Measurements from ENCODE around the gene CALCOCO2. TPM values are rescaled to one million over a fixed set of nuclear protein-coding genes. Genes with fewer than 3 reads are reported as not detected.

Gene CALCOCO2
- total RNA-seq, 1 donor from 2014 or later, result 74.5 TPM

GRCh38 chr17:48908047-48908843 is 77.4 kb downstream of the CALCOCO2 start, which contains the start of gene UBE2Z:
Gene UBE2Z, plus strand, starts transcription at chr17:48908407. Its CDS starts 97 bp downstream, at chr17:48908504.
- no peaks in the 10 kb centered on the region for H3K27me3 Mint-ChIP-seq
- peaks cover 14% of the 10 kb centered on the region for H3K36me3 Mint-ChIP-seq
- no peak for TF ChIP-seq CTCF (conservative IDR thresholded peaks at IDR 0.05)
- H3K9me3 Mint-ChIP-seq, result no peaks in the 10 kb centered on the region
- peaks cover 34% of the 10 kb centered on the region for H3K4me1 Mint-ChIP-seq (ENCODE audit: unreplicated experiment)
- peak; percentile 89 for DNase-seq (ENCODE audit: extremely low spot score, unreplicated experiment)
- H3K4me3 Mint-ChIP-seq, result peak within 1 kb of the TSS; percentile 96
- H3K27ac Mint-ChIP-seq, result peak within 1 kb of the TSS; percentile 97

GRCh38 chr17:48908853-48909394 is 78.1 kb downstream of the CALCOCO2 start:
- no peak for TF ChIP-seq CTCF (conservative IDR thresholded peaks at IDR 0.05)
- peak; percentile 89 for DNase-seq (ENCODE audit: extremely low spot score, unreplicated experiment)
- Mint-ChIP-seq H3K27me3 (no peaks in the 10 kb centered on the region), H3K9me3 (no peaks in the 10 kb centered on the region), H3K27ac (peak overlapping the region; percentile 90), H3K4me3 (peak overlapping the region; percentile 95), H3K36me3 (peaks cover 19% of the 10 kb centered on the region), H3K4me1 (ENCODE audit: unreplicated experiment) (peaks cover 34% of the 10 kb centered on the region)

- H3K9me3 Mint-ChIP-seq, result no peaks in the 10 kb centered on the region
- H3K36me3 Mint-ChIP-seq, result peaks cover 24% of the 10 kb centered on the region
- peaks cover 38% of the 10 kb centered on the region for H3K4me1 Mint-ChIP-seq (ENCODE audit: unreplicated experiment)
- no peak for DNase-seq (ENCODE audit: extremely low spot score, unreplicated experiment)
- peak overlapping the region; percentile 95 for H3K4me3 Mint-ChIP-seq
- no peaks in the 10 kb centered on the region for H3K27me3 Mint-ChIP-seq
- no peak for TF ChIP-seq CTCF (conservative IDR thresholded peaks at IDR 0.05)
- peak overlapping the region; percentile 90 for H3K27ac Mint-ChIP-seq
These were observed 78.9 kb downstream of the CALCOCO2 start for GRCh38 chr17:48909783-48910182.

- TF ChIP-seq CTCF (conservative IDR thresholded peaks at IDR 0.05), result no peak
- peaks cover 26% of the 10 kb centered on the region for H3K36me3 Mint-ChIP-seq
- H3K4me3 Mint-ChIP-seq, result peak overlapping the region; percentile 95
- no peaks in the 10 kb centered on the region for H3K27me3 Mint-ChIP-seq
- H3K4me1 Mint-ChIP-seq (ENCODE audit: unreplicated experiment), result peaks cover 38% of the 10 kb centered on the region
- H3K9me3 Mint-ChIP-seq, result no peaks in the 10 kb centered on the region
- peak overlapping the region; percentile 90 for H3K27ac Mint-ChIP-seq
- no peak for DNase-seq (ENCODE audit: extremely low spot score, unreplicated experiment)
These were observed 79.5 kb downstream of the CALCOCO2 start for GRCh38 chr17:48910370-48910769.

GRCh38 chr17:48912476-48912875 is 81.6 kb downstream of the CALCOCO2 start:
- DNase-seq (ENCODE audit: extremely low spot score, unreplicated experiment), result no peak

More at GRCh38 chr17:48912476-48912875, 81.6 kb downstream of the CALCOCO2 start:
- Mint-ChIP-seq H3K4me1 (ENCODE audit: unreplicated experiment) (peaks cover 38% of the 10 kb centered on the region), H3K9me3 (no peaks in the 10 kb centered on the region), H3K36me3 (peaks cover 32% of the 10 kb centered on the region), H3K27ac (no peak overlapping the region), H3K4me3 (no peak overlapping the region), H3K27me3 (no peaks in the 10 kb centered on the region)
- no peak for TF ChIP-seq CTCF (conservative IDR thresholded peaks at IDR 0.05)

Other genes with a start within 250 kb of the CALCOCO2 start
- gene HOXB3, start 240.8 kb upstream of the CALCOCO2 start, total RNA-seq (ENCODE audit: low replicate concordance), result 46.9 and 93.7 TPM in 2 replicates
- gene HOXB5, start 237.3 kb upstream of the CALCOCO2 start, total RNA-seq (ENCODE audit: low replicate concordance), result 10.1 and 20.8 TPM in 2 replicates
- 17.6 and 20.3 TPM in 2 replicates for gene HOXB6, start 226.0 kb upstream of the CALCOCO2 start, total RNA-seq (ENCODE audit: low replicate concordance)
- gene HOXB7, start 220.0 kb upstream of the CALCOCO2 start, total RNA-seq (ENCODE audit: low replicate concordance), result 9.8 and 11.7 TPM in 2 replicates
- gene HOXB8, start 215.7 kb upstream of the CALCOCO2 start, total RNA-seq (ENCODE audit: low replicate concordance), result 16.0 and 17.1 TPM in 2 replicates
- gene HOXB9, start 204.7 kb upstream of the CALCOCO2 start, total RNA-seq (ENCODE audit: low replicate concordance), result 1.6 and 9.4 TPM in 2 replicates
- 0.88 TPM in 1 of 2 replicates, not detected in the other for gene PRAC1, start 108.5 kb upstream of the CALCOCO2 start, total RNA-seq (ENCODE audit: low replicate concordance)
- not detected in 2 replicates for gene PRAC2, start 107.8 kb upstream of the CALCOCO2 start, total RNA-seq (ENCODE audit: low replicate concordance)
- 0.59 TPM in 1 of 2 replicates, not detected in the other for gene HOXB13, start 102.3 kb upstream of the CALCOCO2 start, total RNA-seq (ENCODE audit: low replicate concordance)
- 2.8 and 3.5 TPM in 2 replicates for gene TTLL6, start 13.8 kb upstream of the CALCOCO2 start, total RNA-seq (ENCODE audit: low replicate concordance)
- gene ATP5MC1, start 61.8 kb downstream of the CALCOCO2 start, total RNA-seq (ENCODE audit: low replicate concordance), result 91.5 and 92.2 TPM in 2 replicates
- gene UBE2Z, start 77.4 kb downstream of the CALCOCO2 start, total RNA-seq (ENCODE audit: low replicate concordance), result 72.1 and 78.0 TPM in 2 replicates
- 97.2 and 117 TPM in 2 replicates for gene SNF8, start 113.8 kb downstream of the CALCOCO2 start, total RNA-seq (ENCODE audit: low replicate concordance)
- 0.69 TPM in 1 of 2 replicates, not detected in the other for gene GIP, start 137.6 kb downstream of the CALCOCO2 start, total RNA-seq (ENCODE audit: low replicate concordance)
- 104 and 232 TPM in 2 replicates for gene IGF2BP1, start 166.3 kb downstream of the CALCOCO2 start, total RNA-seq (ENCODE audit: low replicate concordance)

Measured in type B pancreatic cell (in vitro differentiated cells).